HEK293 (cell line): ENCODE results near the gene ACACB.
A peak's percentile ranks its signal among the peaks of the same experiment; 100 is the strongest.

Experiments
- CTCF ChIA-PET: fragments of 350-600 bp; formaldehyde crosslinking; extraction: SDS; loops from one replicate; lab custom pipeline; 2021; ENCODE audit warnings: antibody characterized with exemption; lab: Yijun Ruan, JAX
- POLR2A ChIA-PET: fragments of 300-600 bp; formaldehyde crosslinking; extraction: SDS; loops from one replicate; lab custom pipeline; 2020; ENCODE audit warnings: antibody characterized with exemption, inconsistent platforms; lab: Yijun Ruan, JAX
- H3K27ac ChIP-seq: fragments of 200-500 bp; sonication (Bioruptor generic); 2 replicates; pipeline ENCODE4 v1.5.1; 2014; ENCODE audit warnings: low read depth, low read length, control low read depth, inconsistent platforms; ENCODE audit errors: extremely low read depth
- H3K36me3 ChIP-seq, 2 experiments: fragments of 200-500 bp in 1 of 2; sonication (Bioruptor generic) in 1 of 2; 1 replicate in 1 of 2; 2 replicates in 1 of 2; pipeline ENCODE4 v1.5.1; 2014 to 2017; ENCODE audit warnings: inconsistent platforms in 2 of 2, low read length in 2 of 2; ENCODE audit not compliant: control insufficient read depth in 2 of 2, insufficient read depth in 1 of 2
- H3K4me1 ChIP-seq: fragments of 200-500 bp; sonication (Bioruptor generic); 2 replicates; pipeline ENCODE4 v1.5.1; 2014; ENCODE audit warnings: mild to moderate bottlenecking, low read length, inconsistent platforms; ENCODE audit not compliant: control insufficient read depth, insufficient read depth
- H3K4me3 ChIP-seq: 2 replicates; pipeline ENCODE4 v1.5.1; 2011; ENCODE audit warnings: low read depth, mild to moderate bottlenecking, control low read depth, low read length, moderate library complexity
- H3K9me3 ChIP-seq: fragments of 200-500 bp; sonication (Bioruptor generic); 2 replicates; pipeline ENCODE4 v1.5.1; 2014; ENCODE audit warnings: low read depth, low read length, inconsistent platforms; ENCODE audit not compliant: control insufficient read depth, insufficient read depth
- EGR2 ChIP-seq: fragments of 450-650 bp; formaldehyde crosslinking; IDR thresholded peaks from 2 replicates; pipeline ENCODE4 v1.5.1; 2016; ENCODE audit warnings: low read depth, missing biosample characterization, missing genetic modification characterization
- PATZ1 ChIP-seq: fragments of 450-650 bp; formaldehyde crosslinking; IDR thresholded peaks from 2 replicates; pipeline ENCODE4 v1.5.1; 2016; ENCODE audit warnings: missing biosample characterization, missing genetic modification characterization
- ZBTB20 ChIP-seq: fragments of 450-650 bp; formaldehyde crosslinking; IDR thresholded peaks from 2 replicates; pipeline ENCODE4 v1.5.1; 2016; ENCODE audit warnings: missing biosample characterization, missing genetic modification characterization
- ZBTB49 ChIP-seq: fragments of 450-650 bp; formaldehyde crosslinking; IDR thresholded peaks from 2 replicates; pipeline ENCODE4 v1.5.1; 2016; ENCODE audit warnings: missing biosample characterization, missing genetic modification characterization, low read depth
- ZFHX2 ChIP-seq: fragments of 450-650 bp; formaldehyde crosslinking; conservative IDR thresholded peaks from 2 replicates; pipeline ENCODE4 v1.5.1; 2016; ENCODE audit warnings: missing biosample characterization, missing genetic modification characterization
- ZFP37 ChIP-seq: fragments of 450-650 bp; formaldehyde crosslinking; IDR thresholded peaks from 2 replicates; pipeline ENCODE4 v1.5.1; 2016; ENCODE audit warnings: missing biosample characterization, missing genetic modification characterization
- ZIC2 ChIP-seq: fragments of 450-650 bp; formaldehyde crosslinking; IDR thresholded peaks from 2 replicates; pipeline ENCODE4 v1.5.1; 2016; ENCODE audit warnings: missing biosample characterization, missing genetic modification characterization
- ZNF169 ChIP-seq: fragments of 450-650 bp; formaldehyde crosslinking; IDR thresholded peaks from 2 replicates; pipeline ENCODE4 v1.5.1; 2016; ENCODE audit warnings: missing biosample characterization, missing genetic modification characterization
- ZNF174 ChIP-seq: fragments of 450-650 bp; formaldehyde crosslinking; IDR thresholded peaks from 2 replicates; pipeline ENCODE4 v1.5.0; 2017; ENCODE audit warnings: missing biosample characterization, mild to moderate bottlenecking, missing genetic modification characterization
- ZNF302 ChIP-seq: fragments of 450-650 bp; formaldehyde crosslinking; IDR thresholded peaks from 2 replicates; pipeline ENCODE4 v1.5.1; 2016; ENCODE audit warnings: missing biosample characterization, missing genetic modification characterization, low read depth
- ZNF48 ChIP-seq: fragments of 450-650 bp; formaldehyde crosslinking; IDR thresholded peaks from 2 replicates; pipeline ENCODE4 v1.5.1; 2016; ENCODE audit warnings: missing biosample characterization, missing genetic modification characterization
- ZNF660 ChIP-seq: fragments of 450-650 bp; IDR thresholded peaks from 2 replicates; pipeline ENCODE4 v1.5.1; 2018; ENCODE audit warnings: missing biosample characterization, mild to moderate bottlenecking, missing genetic modification characterization
- ZNF777 ChIP-seq: fragments of 450-650 bp; formaldehyde crosslinking; IDR thresholded peaks from 2 replicates; pipeline ENCODE4 v1.5.1; 2017; ENCODE audit warnings: missing biosample characterization, missing genetic modification characterization, borderline replicate concordance
- ZSCAN23 ChIP-seq: fragments of 450-650 bp; formaldehyde crosslinking; IDR thresholded peaks from 2 replicates; pipeline ENCODE4 v1.5.1; 2016; ENCODE audit warnings: missing biosample characterization, missing genetic modification characterization
- TF ChIP-seq, protein P1 (sequence below): fragments of 450-650 bp; formaldehyde crosslinking; IDR thresholded peaks from 2 replicates; pipeline ENCODE4 v1.5.1; 2016; ENCODE audit warnings: missing biosample characterization, missing genetic modification characterization
- TF ChIP-seq, protein P2 (sequence below): fragments of 450-650 bp; formaldehyde crosslinking; IDR thresholded peaks from 2 replicates; pipeline ENCODE4 v1.5.1; 2016; ENCODE audit warnings: missing biosample characterization, missing genetic modification characterization

The ACACB gene

GRCh38 chr12:109120557-109120956 lies 4.2 kb downstream of the ACACB start (continued):
- TF ChIP-seq PATZ1 (tag by site-specific recombination) = no peak
- TF ChIP-seq ZNF777 (tag by site-specific recombination) = no peak
- TF ChIP-seq ZNF302 (tag by site-specific recombination) = no peak
- TF ChIP-seq ZIC2 (tag by site-specific recombination) = no peak
- TF ChIP-seq ZSCAN23 = no peak
- peak; percentile 22; the same call in 1 of the 2 replicates for TF ChIP-seq EGR2 (tag by site-specific recombination)
- no peak for TF ChIP-seq ZNF174
- TF ChIP-seq ZFHX2 = peak; percentile 57; the same call in 1 of the 2 replicates
- no peak for TF ChIP-seq ZNF169
- no peak for TF ChIP-seq ZBTB20 (tag by site-specific recombination)

GRCh38 chr12:109121346-109121880 lies 5.0 kb downstream of the ACACB start:
- H3K36me3 ChIP-seq = no peaks in the 10 kb centered on the region
- no peaks in the 10 kb centered on the region for H3K4me1 ChIP-seq
- no peak for TF ChIP-seq PATZ1 (tag by site-specific recombination)
- no peak for TF ChIP-seq ZBTB49 (tag by site-specific recombination)
- no peak for TF ChIP-seq ZNF660 (tag by site-specific recombination)
- no peak for TF ChIP-seq ZFP37
- TF ChIP-seq, protein P1, sequence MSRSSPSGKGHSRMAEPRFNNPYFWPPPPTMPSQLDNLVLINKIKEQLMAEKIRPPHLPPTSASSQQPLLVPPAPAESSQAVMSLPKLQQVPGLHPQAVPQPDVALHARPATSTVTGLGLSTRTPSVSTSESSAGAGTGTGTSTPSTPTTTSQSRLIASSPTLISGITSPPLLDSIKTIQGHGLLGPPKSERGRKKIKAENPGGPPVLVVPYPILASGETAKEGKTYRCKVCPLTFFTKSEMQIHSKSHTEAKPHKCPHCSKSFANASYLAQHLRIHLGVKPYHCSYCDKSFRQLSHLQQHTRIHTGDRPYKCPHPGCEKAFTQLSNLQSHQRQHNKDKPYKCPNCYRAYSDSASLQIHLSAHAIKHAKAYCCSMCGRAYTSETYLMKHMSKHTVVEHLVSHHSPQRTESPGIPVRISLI (tag by site-specific recombination) = no peak
- TF ChIP-seq ZNF48 (tag by site-specific recombination) = no peak
- TF ChIP-seq, protein P2, sequence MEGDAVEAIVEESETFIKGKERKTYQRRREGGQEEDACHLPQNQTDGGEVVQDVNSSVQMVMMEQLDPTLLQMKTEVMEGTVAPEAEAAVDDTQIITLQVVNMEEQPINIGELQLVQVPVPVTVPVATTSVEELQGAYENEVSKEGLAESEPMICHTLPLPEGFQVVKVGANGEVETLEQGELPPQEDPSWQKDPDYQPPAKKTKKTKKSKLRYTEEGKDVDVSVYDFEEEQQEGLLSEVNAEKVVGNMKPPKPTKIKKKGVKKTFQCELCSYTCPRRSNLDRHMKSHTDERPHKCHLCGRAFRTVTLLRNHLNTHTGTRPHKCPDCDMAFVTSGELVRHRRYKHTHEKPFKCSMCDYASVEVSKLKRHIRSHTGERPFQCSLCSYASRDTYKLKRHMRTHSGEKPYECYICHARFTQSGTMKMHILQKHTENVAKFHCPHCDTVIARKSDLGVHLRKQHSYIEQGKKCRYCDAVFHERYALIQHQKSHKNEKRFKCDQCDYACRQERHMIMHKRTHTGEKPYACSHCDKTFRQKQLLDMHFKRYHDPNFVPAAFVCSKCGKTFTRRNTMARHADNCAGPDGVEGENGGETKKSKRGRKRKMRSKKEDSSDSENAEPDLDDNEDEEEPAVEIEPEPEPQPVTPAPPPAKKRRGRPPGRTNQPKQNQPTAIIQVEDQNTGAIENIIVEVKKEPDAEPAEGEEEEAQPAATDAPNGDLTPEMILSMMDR (tag by site-specific recombination) = no peak
- no peak overlapping the region for H3K27ac ChIP-seq
- CTCF ChIA-PET = interaction anchor here (1.6 to 1.7 kb wide), 2 partner anchors 9 to 13 kb away, joined by 3 to 9 read pairs; no protein-coding TSS in a partner anchor
- no peak overlapping the region for H3K4me3 ChIP-seq
- POLR2A ChIA-PET = no interaction called here
- H3K9me3 ChIP-seq = no peaks in the 10 kb centered on the region
